ENCODE measurements around the gene NTHL1.

DNA sequence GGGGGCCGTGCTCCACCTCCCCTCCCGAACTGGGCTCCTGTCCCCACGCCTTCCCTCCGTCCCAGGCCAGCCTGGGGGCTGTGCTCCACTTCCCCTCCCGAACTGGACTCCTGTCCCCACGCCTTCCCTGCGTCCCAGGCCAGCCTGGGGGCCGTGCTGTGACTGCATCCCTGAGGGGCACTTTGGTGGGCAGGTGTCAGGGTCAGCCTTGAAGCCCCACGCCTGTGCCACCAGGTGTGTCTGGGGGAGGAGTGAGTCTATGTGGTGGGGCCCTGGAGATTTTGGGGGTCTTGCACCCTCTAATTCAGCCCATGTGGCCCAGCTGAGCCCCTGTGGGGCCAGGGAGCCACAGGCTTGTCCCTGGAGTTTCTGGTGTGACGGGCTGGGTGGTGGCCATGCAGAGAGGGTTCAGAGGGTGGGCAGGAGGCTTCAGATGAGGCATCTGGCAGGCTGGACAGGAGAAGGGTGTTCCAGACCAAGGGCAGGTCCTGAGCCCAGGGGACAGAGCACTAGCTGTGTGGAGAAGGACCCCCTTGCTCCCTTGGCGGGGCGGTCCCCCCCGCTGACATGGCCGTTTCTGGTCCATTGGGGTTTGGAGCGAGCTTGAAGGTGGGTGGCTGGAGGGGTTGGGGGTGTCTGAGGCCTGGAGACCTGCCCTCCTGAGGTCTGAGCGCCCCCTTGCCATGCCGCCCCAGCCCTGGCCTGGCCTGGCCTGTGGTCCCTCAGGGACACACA lies 12.8 kb downstream of the NTHL1 start:
- TF ChIP-seq EGR1 (IDR thresholded peaks at IDR 0.05; ENCODE audit: borderline replicate concordance, low read depth, low read length) (no peak), TAF1 (IDR thresholded peaks at IDR 0.05; ENCODE audit: low read depth, low read length) (no peak), POLR2A (IDR thresholded peaks at IDR 0.05; ENCODE audit: control extremely low read depth in 1 of 2, low read depth in 2 of 2, low read length in 2 of 2) (no peak), YY1 (IDR thresholded peaks at IDR 0.05; ENCODE audit: low read depth, low read length) (no peak), RAD21 (IDR thresholded peaks at IDR 0.05 in 1 of 2, conservative IDR thresholded peaks at IDR 0.05 in 1 of 2; ENCODE audit: low read depth in 2 of 2, low read length in 2 of 2) (no peak), HDAC2 (IDR thresholded peaks at IDR 0.05; ENCODE audit: borderline replicate concordance in 1 of 2, low read depth in 2 of 2, low read length in 2 of 2) (no peak), KDM5A (IDR thresholded peaks at IDR 0.05; ENCODE audit: low read length) (no peak)
- TF ChIP-seq, protein P1, sequence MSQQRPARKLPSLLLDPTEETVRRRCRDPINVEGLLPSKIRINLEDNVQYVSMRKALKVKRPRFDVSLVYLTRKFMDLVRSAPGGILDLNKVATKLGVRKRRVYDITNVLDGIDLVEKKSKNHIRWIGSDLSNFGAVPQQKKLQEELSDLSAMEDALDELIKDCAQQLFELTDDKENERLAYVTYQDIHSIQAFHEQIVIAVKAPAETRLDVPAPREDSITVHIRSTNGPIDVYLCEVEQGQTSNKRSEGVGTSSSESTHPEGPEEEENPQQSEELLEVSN (IDR thresholded peaks at IDR 0.05), result no peak
- TF ChIP-seq, protein P2, sequence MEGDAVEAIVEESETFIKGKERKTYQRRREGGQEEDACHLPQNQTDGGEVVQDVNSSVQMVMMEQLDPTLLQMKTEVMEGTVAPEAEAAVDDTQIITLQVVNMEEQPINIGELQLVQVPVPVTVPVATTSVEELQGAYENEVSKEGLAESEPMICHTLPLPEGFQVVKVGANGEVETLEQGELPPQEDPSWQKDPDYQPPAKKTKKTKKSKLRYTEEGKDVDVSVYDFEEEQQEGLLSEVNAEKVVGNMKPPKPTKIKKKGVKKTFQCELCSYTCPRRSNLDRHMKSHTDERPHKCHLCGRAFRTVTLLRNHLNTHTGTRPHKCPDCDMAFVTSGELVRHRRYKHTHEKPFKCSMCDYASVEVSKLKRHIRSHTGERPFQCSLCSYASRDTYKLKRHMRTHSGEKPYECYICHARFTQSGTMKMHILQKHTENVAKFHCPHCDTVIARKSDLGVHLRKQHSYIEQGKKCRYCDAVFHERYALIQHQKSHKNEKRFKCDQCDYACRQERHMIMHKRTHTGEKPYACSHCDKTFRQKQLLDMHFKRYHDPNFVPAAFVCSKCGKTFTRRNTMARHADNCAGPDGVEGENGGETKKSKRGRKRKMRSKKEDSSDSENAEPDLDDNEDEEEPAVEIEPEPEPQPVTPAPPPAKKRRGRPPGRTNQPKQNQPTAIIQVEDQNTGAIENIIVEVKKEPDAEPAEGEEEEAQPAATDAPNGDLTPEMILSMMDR (IDR thresholded peaks at IDR 0.05; ENCODE audit: control extremely low read depth in 1 of 3, insufficient read depth in 1 of 3, low read depth in 1 of 3, low read length in 3 of 3), result no peak
- TF ChIP-seq, protein P3, sequence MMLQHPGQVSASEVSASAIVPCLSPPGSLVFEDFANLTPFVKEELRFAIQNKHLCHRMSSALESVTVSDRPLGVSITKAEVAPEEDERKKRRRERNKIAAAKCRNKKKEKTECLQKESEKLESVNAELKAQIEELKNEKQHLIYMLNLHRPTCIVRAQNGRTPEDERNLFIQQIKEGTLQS (IDR thresholded peaks at IDR 0.05; ENCODE audit: insufficient read depth, low read depth, low read length), result no peak
- TF ChIP-seq, protein P4, sequence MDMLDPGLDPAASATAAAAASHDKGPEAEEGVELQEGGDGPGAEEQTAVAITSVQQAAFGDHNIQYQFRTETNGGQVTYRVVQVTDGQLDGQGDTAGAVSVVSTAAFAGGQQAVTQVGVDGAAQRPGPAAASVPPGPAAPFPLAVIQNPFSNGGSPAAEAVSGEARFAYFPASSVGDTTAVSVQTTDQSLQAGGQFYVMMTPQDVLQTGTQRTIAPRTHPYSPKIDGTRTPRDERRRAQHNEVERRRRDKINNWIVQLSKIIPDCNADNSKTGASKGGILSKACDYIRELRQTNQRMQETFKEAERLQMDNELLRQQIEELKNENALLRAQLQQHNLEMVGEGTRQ (IDR thresholded peaks at IDR 0.05; ENCODE audit: low read length), result no peak

All from H1 (cell line).